ENCODE data around the gene FBXW11. TPM values are rescaled to one million over a fixed set of nuclear protein-coding genes. Genes with fewer than 3 reads are reported as not detected.

Gene FBXW11
- total and polyA plus RNA-seq, 2 donors (not counting 1 experiment from before 2014, with no cell fraction given) = 19.7 to 62.4 TPM

- no peak for TF ChIP-seq CTCF (IDR thresholded peaks at IDR 0.05)
- no peak overlapping the region for H2AFZ ChIP-seq (ENCODE audit: insufficient read depth, low read depth, low read length, poor library complexity, severe bottlenecking)
- H3K4me1 Mint-ChIP-seq = peaks cover 65% of the 10 kb centered on the region
- no peaks in the 10 kb centered on the region for H3K27me3 ChIP-seq (replicated peaks in 1 of 4; ENCODE audit: control extremely low read depth in 1 of 4, control insufficient read depth in 3 of 4, insufficient read depth in 4 of 4, low read length in 3 of 4)
- ATAC-seq (ENCODE audit: low read depth) = no peak
- peaks cover 7 to 16% of the 10 kb centered on the region in 2 experiments for H3K36me3 ChIP-seq (replicated peaks in 1 of 2; ENCODE audit: control extremely low read depth in 1 of 2, control insufficient read depth in 1 of 2, extremely low read depth in 1 of 2, insufficient read depth in 2 of 2, low read length in 1 of 2)
- peaks cover 3% of the 10 kb centered on the region for H3K9me3 Mint-ChIP-seq (ENCODE audit: insufficient read depth)
- peak overlapping the region; percentile 70 for H3K27ac Mint-ChIP-seq
- ChIA-PET POLR2A (no interaction called here), CTCF (interaction anchor here (4.6 to 9.1 kb wide), 3 partner anchors 95 to 379 kb away, joined by 26 to 227 read pairs (median 130); partner anchors contain the start of gene FBXW11)
- H3K79me2 ChIP-seq (ENCODE audit: control insufficient read depth, insufficient read depth, low read length) = peaks cover 94% of the 10 kb centered on the region
- intact Hi-C loops (cut with micrococcal nuclease) = loop anchor here (5.0 to 10.0 kb wide), 2 partner anchors 51 to 273 kb away; partner anchors contain the start of gene STK10
- peaks cover 19 to 36% of the 10 kb centered on the region in 2 donors for H3K4me1 ChIP-seq (ENCODE audit: control insufficient read depth in 2 of 2, insufficient read depth in 2 of 2, low read length in 2 of 2)
- no peak overlapping the region for H3K9ac ChIP-seq (ENCODE audit: low read length)
- no peaks in the 10 kb centered on the region for H3K9me3 ChIP-seq (ENCODE audit: control extremely low read depth in 1 of 3, control insufficient read depth in 2 of 3, insufficient read depth in 1 of 3, low read length in 2 of 3)
- no peaks in the 10 kb centered on the region for H3K27me3 Mint-ChIP-seq
- H3K4me2 ChIP-seq (replicated peaks; ENCODE audit: low read depth, low read length, poor library complexity, severe bottlenecking) = no peak overlapping the region
- no peak overlapping the region for H3K4me3 Mint-ChIP-seq
- peak overlapping the region in 1 of 2 donors; percentile 68 for H3K27ac ChIP-seq (ENCODE audit: low read length in 2 of 2)
- no peak overlapping the region for H3K4me3 ChIP-seq (ENCODE audit: control extremely low read depth in 1 of 5, extremely low read depth in 1 of 5, insufficient read depth in 1 of 5, low read depth in 2 of 5, low read length in 4 of 5)
- H4K20me1 ChIP-seq (ENCODE audit: control insufficient read depth, insufficient read depth, low read length, poor library complexity, severe bottlenecking) = peaks cover 59% of the 10 kb centered on the region
- DNase-seq = no peak
Observed at GRCh38 chr5:171913987-171914273, 92.5 kb downstream of the FBXW11 start.

- Mint-ChIP-seq H3K27me3 (no peaks in the 10 kb centered on the region), H3K27ac (no peak overlapping the region), H3K9me3 (ENCODE audit: insufficient read depth) (peaks cover 3% of the 10 kb centered on the region), H3K4me1 (peaks cover 61% of the 10 kb centered on the region), H3K4me3 (no peak overlapping the region)
- Histone ChIP-seq H3K4me3 (ENCODE audit: control extremely low read depth in 1 of 5, extremely low read depth in 1 of 5, insufficient read depth in 1 of 5, low read depth in 2 of 5, low read length in 4 of 5) (no peak overlapping the region), H4K20me1 (ENCODE audit: control insufficient read depth, insufficient read depth, low read length, poor library complexity, severe bottlenecking) (peaks cover 63% of the 10 kb centered on the region), H3K27ac (ENCODE audit: low read length in 2 of 2) (no peak overlapping the region), H3K27me3 (replicated peaks in 1 of 4; ENCODE audit: control extremely low read depth in 1 of 4, control insufficient read depth in 3 of 4, insufficient read depth in 4 of 4, low read length in 3 of 4) (no peaks in the 10 kb centered on the region), H3K79me2 (ENCODE audit: control insufficient read depth, insufficient read depth, low read length) (peaks cover 90% of the 10 kb centered on the region), H3K4me1 (ENCODE audit: control insufficient read depth in 2 of 2, insufficient read depth in 2 of 2, low read length in 2 of 2) (peaks cover 15 to 29% of the 10 kb centered on the region in 2 donors), H3K36me3 (replicated peaks in 1 of 2; ENCODE audit: control extremely low read depth in 1 of 2, control insufficient read depth in 1 of 2, extremely low read depth in 1 of 2, insufficient read depth in 2 of 2, low read length in 1 of 2) (peaks cover 12 to 27% of the 10 kb centered on the region in 2 experiments), H3K9me3 (ENCODE audit: control extremely low read depth in 1 of 3, control insufficient read depth in 2 of 3, insufficient read depth in 1 of 3, low read length in 2 of 3) (no peaks in the 10 kb centered on the region), H2AFZ (ENCODE audit: insufficient read depth, low read depth, low read length, poor library complexity, severe bottlenecking) (no peak overlapping the region), H3K4me2 (replicated peaks; ENCODE audit: low read depth, low read length, poor library complexity, severe bottlenecking) (no peak overlapping the region), H3K9ac (ENCODE audit: low read length) (no peak overlapping the region)
- DNase-seq = no peak
- CTCF ChIA-PET = interaction anchor here (0.7 to 9.1 kb wide), 36 partner anchors 9 to 382 kb away, joined by 3 to 227 read pairs (median 5); partner anchors contain the start of genes FBXW11, STK10 and UBTD2
- no CpG with 5 or more reads among the region's 2 CpGs for WGBS (ENCODE audit: insufficient coverage)
- intact Hi-C loops (cut with micrococcal nuclease) = loop anchor here (5.0 to 10.0 kb wide), 2 partner anchors 54 to 276 kb away; partner anchors contain the start of gene STK10
- TF ChIP-seq CTCF (IDR thresholded peaks at IDR 0.05) (no peak), EZH2 (IDR thresholded peaks at IDR 0.05; ENCODE audit: borderline replicate concordance, insufficient read depth, low read depth, low read length, poor library complexity, severe bottlenecking) (no peak)
- ATAC-seq (ENCODE audit: low read depth) = no peak
- POLR2A ChIA-PET = no interaction called here
Observed at GRCh38 chr5:171911152-171911551, 95.3 kb downstream of the FBXW11 start.
